K562 (cell line): Measurements from ENCODE around the gene SMAD7. TPM values are rescaled to one million over a fixed set of nuclear protein-coding genes. Genes with fewer than 3 reads are reported as not detected.

ENCODE experiments used
- ARNT ChIP-seq, 2 experiments: fragments of 450-650 bp; IDR thresholded peaks; 2 replicates each; pipeline ENCODE4 v1.6.1; 2016; ENCODE audit warnings: mild to moderate bottlenecking in 1 of 2
- CBFB ChIP-seq: sonication (generic); formaldehyde crosslinking; IDR thresholded peaks from 2 replicates; pipeline ENCODE4 v1.4.0; 2020; ENCODE audit warnings: mild to moderate bottlenecking, missing genetic modification reagents
- CEBPB ChIP-seq: fragments of 450-650 bp; IDR thresholded peaks from 2 replicates; pipeline ENCODE4 v1.6.1; 2016; ENCODE audit warnings: missing genetic modification characterization, missing compliant biosample characterization
- CREBBP ChIP-seq: IDR thresholded peaks from one replicate; pipeline ENCODE4 v1.6.1; 2012; ENCODE audit warnings: low read depth, mild to moderate bottlenecking, control low read depth, inconsistent platforms, low read length
- FOXK1 ChIP-seq: sonication (generic); formaldehyde crosslinking; IDR thresholded peaks from 2 replicates; pipeline ENCODE4 v1.8.0; 2022; ENCODE audit warnings: missing genetic modification reagents, mild to moderate bottlenecking, borderline replicate concordance
- HINFP ChIP-seq: fragments of 450-650 bp; conservative IDR thresholded peaks from 2 replicates; pipeline ENCODE4 v1.6.1; 2016; ENCODE audit warnings: missing genetic modification characterization, low read depth, mild to moderate bottlenecking, control low read depth, missing compliant biosample characterization
- HNRNPUL1 ChIP-seq: fragments of 200-400 bp; formaldehyde crosslinking; IDR thresholded peaks from 2 replicates; pipeline ENCODE4 v1.6.1; 2017; ENCODE audit warnings: low read length
- KLF13 ChIP-seq: fragments of 450-650 bp; IDR thresholded peaks from 2 replicates; pipeline ENCODE4 v1.6.1; 2016; ENCODE audit warnings: missing genetic modification characterization, low read depth, mild to moderate bottlenecking, missing compliant biosample characterization, moderate library complexity, borderline replicate concordance
- MAFF ChIP-seq: IDR thresholded peaks from 2 replicates; pipeline ENCODE4 v1.6.1; 2012; ENCODE audit warnings: low read length, improper control_type of control experiment
- NFE2 ChIP-seq: IDR thresholded peaks from 2 replicates; pipeline ENCODE4 v1.6.1; 2014; ENCODE audit warnings: antibody characterized with exemption, low read depth
- NR2F6 ChIP-seq: fragments of 450-650 bp; formaldehyde crosslinking; IDR thresholded peaks from 2 replicates; pipeline ENCODE4 v1.4.0; 2020; ENCODE audit warnings: mild to moderate bottlenecking
- PRMT5 ChIP-seq: sonication (generic); formaldehyde crosslinking; IDR thresholded peaks from 2 replicates; pipeline ENCODE4 v1.5.0; 2020; ENCODE audit warnings: missing genetic modification reagents
- SMC3 ChIP-seq: conservative IDR thresholded peaks from 2 replicates; pipeline ENCODE4 v1.6.1; 2011; ENCODE audit warnings: low read depth, low read length, improper control_type of control experiment; ENCODE audit not compliant: insufficient read depth
- ZNF12 ChIP-seq: sonication (generic); formaldehyde crosslinking; IDR thresholded peaks from 2 replicates; pipeline ENCODE4 v1.4.0; 2020; ENCODE audit warnings: mild to moderate bottlenecking, missing genetic modification reagents
- ZNF174 ChIP-seq: fragments of 250-450 bp; sonication (Bioruptor Pico); IDR thresholded peaks from 2 replicates; pipeline ENCODE4 v1.4.0; 2020; ENCODE audit warnings: mild to moderate bottlenecking
- ZNF586 ChIP-seq: fragments of 450-650 bp; formaldehyde crosslinking; conservative IDR thresholded peaks from 2 replicates; pipeline ENCODE4 v1.4.0; 2020; ENCODE audit warnings: mild to moderate bottlenecking, moderate library complexity
- ZNF717 ChIP-seq: fragments of 250-450 bp; sonication (Bioruptor Pico); IDR thresholded peaks from 2 replicates; pipeline ENCODE4 v1.5.0; 2021
- polyA plus RNA-seq, 8 experiments: library from polyadenylated mRNA; depleted of rRNA in 4 of 8; stranded (reverse) in 5 of 8; unstranded in 3 of 8; fragments of >200 nt; fragmentation: Nextera tagmentation in 2 of 8; fragmentation: Illumina TruSeq in 1 of 8; extraction: Ambion mirVana in 2 of 8; extraction: Trizol in 1 of 8; gene quantifications; 2 replicates each; pipeline versions ENCODE4 v1.2.1 to v1.2.3, GENCODE V29; 2011 to 2014; ENCODE audit warnings: inconsistent platforms in 1 of 8, missing spikeins in 1 of 8
- total RNA-seq, 7 experiments: library from RNA; depleted of rRNA in 6 of 7; stranded (reverse); fragments of >200 nt in 6 of 7; fragmentation: Illumina TruSeq in 2 of 7; extraction: Trizol in 2 of 7; gene quantifications; 2 replicates each; pipeline versions ENCODE4 v1.2.1 to v1.2.3, GENCODE V29; 2011 to 2021; ENCODE audit warnings: low replicate concordance in 1 of 7
- TF ChIP-seq, protein P1 (sequence below): fragments of 450-650 bp; IDR thresholded peaks from 2 replicates; pipeline ENCODE4 v1.6.1; 2017; ENCODE audit warnings: antibody characterized with exemption, mild to moderate bottlenecking
- TF ChIP-seq, protein P2 (sequence below), 3 experiments: fragments of 200-800 bp in 1 of 3; fragments of 250-450 bp in 1 of 3; fragments of 450-650 bp in 1 of 3; sonication (Bioruptor Pico) in 1 of 3; sonication (Bioruptor generic) in 1 of 3; formaldehyde crosslinking in 1 of 3; IDR thresholded peaks; 2 replicates each; pipeline versions ENCODE4 v1.6.1 to v1.8.0; 2016 to 2022; ENCODE audit warnings: mild to moderate bottlenecking in 2 of 3, missing genetic modification characterization in 2 of 3, missing compliant biosample characterization in 1 of 3, moderate library complexity in 1 of 3

Gene SMAD7
- total and polyA plus RNA-seq, 9 of the 15 experiments (the other 6 are each of a cell fraction or from before 2014, with no cell fraction given) = 0.13 to 3.0 (median 1.6) TPM

GRCh38 chr18:48896326-48896874, 54.4 kb downstream of the SMAD7 start (continued):
- TF ChIP-seq FOXK1 (CRISPR knock-in tag) = peak; percentile 52; the same call in 1 of the 2 replicates
- TF ChIP-seq, protein P1, sequence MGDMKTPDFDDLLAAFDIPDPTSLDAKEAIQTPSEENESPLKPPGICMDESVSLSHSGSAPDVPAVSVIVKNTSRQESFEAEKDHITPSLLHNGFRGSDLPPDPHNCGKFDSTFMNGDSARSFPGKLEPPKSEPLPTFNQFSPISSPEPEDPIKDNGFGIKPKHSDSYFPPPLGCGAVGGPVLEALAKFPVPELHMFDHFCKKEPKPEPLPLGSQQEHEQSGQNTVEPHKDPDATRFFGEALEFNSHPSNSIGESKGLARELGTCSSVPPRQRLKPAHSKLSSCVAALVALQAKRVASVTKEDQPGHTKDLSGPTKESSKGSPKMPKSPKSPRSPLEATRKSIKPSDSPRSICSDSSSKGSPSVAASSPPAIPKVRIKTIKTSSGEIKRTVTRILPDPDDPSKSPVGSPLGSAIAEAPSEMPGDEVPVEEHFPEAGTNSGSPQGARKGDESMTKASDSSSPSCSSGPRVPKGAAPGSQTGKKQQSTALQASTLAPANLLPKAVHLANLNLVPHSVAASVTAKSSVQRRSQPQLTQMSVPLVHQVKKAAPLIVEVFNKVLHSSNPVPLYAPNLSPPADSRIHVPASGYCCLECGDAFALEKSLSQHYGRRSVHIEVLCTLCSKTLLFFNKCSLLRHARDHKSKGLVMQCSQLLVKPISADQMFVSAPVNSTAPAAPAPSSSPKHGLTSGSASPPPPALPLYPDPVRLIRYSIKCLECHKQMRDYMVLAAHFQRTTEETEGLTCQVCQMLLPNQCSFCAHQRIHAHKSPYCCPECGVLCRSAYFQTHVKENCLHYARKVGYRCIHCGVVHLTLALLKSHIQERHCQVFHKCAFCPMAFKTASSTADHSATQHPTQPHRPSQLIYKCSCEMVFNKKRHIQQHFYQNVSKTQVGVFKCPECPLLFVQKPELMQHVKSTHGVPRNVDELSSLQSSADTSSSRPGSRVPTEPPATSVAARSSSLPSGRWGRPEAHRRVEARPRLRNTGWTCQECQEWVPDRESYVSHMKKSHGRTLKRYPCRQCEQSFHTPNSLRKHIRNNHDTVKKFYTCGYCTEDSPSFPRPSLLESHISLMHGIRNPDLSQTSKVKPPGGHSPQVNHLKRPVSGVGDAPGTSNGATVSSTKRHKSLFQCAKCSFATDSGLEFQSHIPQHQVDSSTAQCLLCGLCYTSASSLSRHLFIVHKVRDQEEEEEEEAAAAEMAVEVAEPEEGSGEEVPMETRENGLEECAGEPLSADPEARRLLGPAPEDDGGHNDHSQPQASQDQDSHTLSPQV = no peak
- no peak for TF ChIP-seq ZNF717 (CRISPR knock-in tag)
- no peak for TF ChIP-seq PRMT5 (CRISPR knock-in tag)
- no peak for TF ChIP-seq ZNF174
- TF ChIP-seq MAFF = no peak
- TF ChIP-seq NFE2 = no peak
- no peak for TF ChIP-seq ZNF12 (CRISPR knock-in tag)
- TF ChIP-seq NR2F6 (CRISPR knock-in tag) = no peak
- no peak for TF ChIP-seq SMC3
- no peak for TF ChIP-seq ARNT (IDR thresholded peaks at IDR 0.05)
- no peak for TF ChIP-seq CREBBP
- no peak for TF ChIP-seq HNRNPUL1
- TF ChIP-seq CEBPB (tag) = no peak
- TF ChIP-seq KLF13 (tag) = no peak
- TF ChIP-seq ZNF586 (CRISPR knock-in tag) = no peak
- no peak for TF ChIP-seq HINFP (tag)
- 0 out of 2 replicates have a peak, but pooled peaks have one; percentile 12 for TF ChIP-seq CBFB (CRISPR knock-in tag)
- TF ChIP-seq, protein P2, sequence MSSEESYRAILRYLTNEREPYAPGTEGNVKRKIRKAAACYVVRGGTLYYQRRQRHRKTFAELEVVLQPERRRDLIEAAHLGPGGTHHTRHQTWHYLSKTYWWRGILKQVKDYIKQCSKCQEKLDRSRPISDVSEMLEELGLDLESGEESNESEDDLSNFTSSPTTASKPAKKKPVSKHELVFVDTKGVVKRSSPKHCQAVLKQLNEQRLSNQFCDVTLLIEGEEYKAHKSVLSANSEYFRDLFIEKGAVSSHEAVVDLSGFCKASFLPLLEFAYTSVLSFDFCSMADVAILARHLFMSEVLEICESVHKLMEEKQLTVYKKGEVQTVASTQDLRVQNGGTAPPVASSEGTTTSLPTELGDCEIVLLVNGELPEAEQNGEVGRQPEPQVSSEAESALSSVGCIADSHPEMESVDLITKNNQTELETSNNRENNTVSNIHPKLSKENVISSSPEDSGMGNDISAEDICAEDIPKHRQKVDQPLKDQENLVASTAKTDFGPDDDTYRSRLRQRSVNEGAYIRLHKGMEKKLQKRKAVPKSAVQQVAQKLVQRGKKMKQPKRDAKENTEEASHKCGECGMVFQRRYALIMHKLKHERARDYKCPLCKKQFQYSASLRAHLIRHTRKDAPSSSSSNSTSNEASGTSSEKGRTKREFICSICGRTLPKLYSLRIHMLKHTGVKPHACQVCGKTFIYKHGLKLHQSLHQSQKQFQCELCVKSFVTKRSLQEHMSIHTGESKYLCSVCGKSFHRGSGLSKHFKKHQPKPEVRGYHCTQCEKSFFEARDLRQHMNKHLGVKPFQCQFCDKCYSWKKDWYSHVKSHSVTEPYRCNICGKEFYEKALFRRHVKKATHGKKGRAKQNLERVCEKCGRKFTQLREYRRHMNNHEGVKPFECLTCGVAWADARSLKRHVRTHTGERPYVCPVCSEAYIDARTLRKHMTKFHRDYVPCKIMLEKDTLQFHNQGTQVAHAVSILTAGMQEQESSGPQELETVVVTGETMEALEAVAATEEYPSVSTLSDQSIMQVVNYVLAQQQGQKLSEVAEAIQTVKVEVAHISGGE (CRISPR knock-in tag; IDR thresholded peaks at IDR 0.05) = no peak
